Neuronal stem cell (in vitro differentiated cells): ENCODE measurements around the gene ADGRG6.

Source experiments
- DNase-seq: peaks from one replicate; pipeline ENCODE4 v3.0.0-alpha.2; 2013; ENCODE audit warnings: low spot score
- H2AFZ ChIP-seq: one replicate; pipeline ENCODE4 v1.6.1; 2013; ENCODE audit warnings: mild to moderate bottlenecking, low read length, inconsistent platforms
- H2AK5ac ChIP-seq: 2 replicates; pipeline ENCODE4 v1.6.1; 2013; ENCODE audit warnings: low read depth, mild to moderate bottlenecking, inconsistent platforms, low read length, moderate library complexity, mixed read lengths
- H2BK120ac ChIP-seq: 2 replicates; pipeline ENCODE4 v1.6.1; 2013; ENCODE audit warnings: low read depth, mild to moderate bottlenecking, inconsistent platforms, low read length, moderate library complexity, mixed read lengths
- H2BK12ac ChIP-seq: one replicate; pipeline ENCODE4 v1.6.1; 2013; ENCODE audit warnings: low read length, inconsistent platforms
- H2BK15ac ChIP-seq: 2 replicates; pipeline ENCODE4 v1.6.1; 2013; ENCODE audit warnings: mild to moderate bottlenecking, low read length, inconsistent platforms, mixed read lengths
- H2BK5ac ChIP-seq: one replicate; pipeline ENCODE4 v1.6.1; 2013; ENCODE audit warnings: inconsistent platforms, mild to moderate bottlenecking, low read length, moderate library complexity
- H3K14ac ChIP-seq: one replicate; pipeline ENCODE4 v1.6.1; 2013; ENCODE audit warnings: low read length, inconsistent platforms
- H3K18ac ChIP-seq: 2 replicates; pipeline ENCODE4 v1.6.1; 2013; ENCODE audit warnings: low read length, inconsistent platforms
- H3K23ac ChIP-seq: 2 replicates; pipeline ENCODE4 v1.6.1; 2013; ENCODE audit warnings: low read depth, mild to moderate bottlenecking, mixed read lengths, low read length, inconsistent platforms; ENCODE audit not compliant: poor library complexity
- H3K27ac ChIP-seq: replicated peaks from 3 replicates; pipeline ENCODE4 v1.5.1; 2013; ENCODE audit warnings: low read length, inconsistent platforms
- H3K27me3 ChIP-seq, 3 experiments: 2 replicates each; pipeline ENCODE4 v1.6.1; 2013; ENCODE audit warnings: low read length in 3 of 3, mild to moderate bottlenecking in 2 of 3, inconsistent platforms in 1 of 3, low read depth in 1 of 3, mixed read lengths in 1 of 3, moderate library complexity in 1 of 3; ENCODE audit not compliant: control insufficient read depth in 3 of 3, insufficient read depth in 3 of 3
- H3K36me3 ChIP-seq, 2 donors: replicated peaks in 1 of 2; 2 replicates each; pipeline ENCODE4 v1.6.1; 2013; ENCODE audit warnings: low read length in 2 of 2; ENCODE audit not compliant: control insufficient read depth in 2 of 2, insufficient read depth in 2 of 2
- H3K4ac ChIP-seq: 2 replicates; pipeline ENCODE4 v1.6.1; 2013; ENCODE audit warnings: inconsistent platforms, mild to moderate bottlenecking, low read length, moderate library complexity
- H3K4me1 ChIP-seq, 2 donors: 1 replicate in 1 of 2; 2 replicates in 1 of 2; pipeline ENCODE4 v1.6.1; 2013; ENCODE audit warnings: low read length in 2 of 2, low read depth in 1 of 2; ENCODE audit not compliant: control insufficient read depth in 2 of 2, insufficient read depth in 1 of 2
- H3K4me2 ChIP-seq: one replicate; pipeline ENCODE4 v1.6.1; 2013; ENCODE audit warnings: mild to moderate bottlenecking, low read length, inconsistent platforms; ENCODE audit not compliant: insufficient read depth, poor library complexity, severe bottlenecking
- H3K4me3 ChIP-seq, 2 donors: 2 replicates each; pipeline ENCODE4 v1.5.1; 2013; ENCODE audit warnings: low read length in 2 of 2, mild to moderate bottlenecking in 2 of 2, inconsistent platforms in 1 of 2, moderate library complexity in 1 of 2
- H3K79me1 ChIP-seq: one replicate; pipeline ENCODE4 v1.6.1; 2013; ENCODE audit warnings: low read depth, mild to moderate bottlenecking, inconsistent platforms, low read length, moderate library complexity
- H3K9ac ChIP-seq: one replicate; pipeline ENCODE4 v1.6.1; 2013; ENCODE audit warnings: mild to moderate bottlenecking, low read depth, low read length, inconsistent platforms; ENCODE audit not compliant: poor library complexity
- H3K9me3 ChIP-seq, 2 donors: replicated peaks in 1 of 2; 2 replicates each; pipeline versions ENCODE3 to v1.6.1; 2013; ENCODE audit warnings: low read length in 2 of 2, mild to moderate bottlenecking in 2 of 2, inconsistent platforms in 1 of 2, low read depth in 1 of 2, mixed read lengths in 1 of 2, moderate library complexity in 1 of 2; ENCODE audit not compliant: control insufficient read depth in 2 of 2, insufficient read depth in 1 of 2
- H4K8ac ChIP-seq: one replicate; pipeline ENCODE4 v1.6.1; 2013; ENCODE audit warnings: low read depth, mild to moderate bottlenecking, inconsistent platforms, low read length, moderate library complexity
- H4K91ac ChIP-seq: one replicate; pipeline ENCODE4 v1.6.1; 2013; ENCODE audit warnings: low read length, low read depth, mild to moderate bottlenecking, inconsistent platforms; ENCODE audit not compliant: poor library complexity
- WGBS, 2 donors: extraction: QIAGEN DNeasy Blood & Tissue Kit; methylation state at CpG; one replicate each; pipeline ENCODE4 v1.1.7; 2013; ENCODE audit warnings: missing lambda C conversion rate in 2 of 2, mixed read lengths in 1 of 2; ENCODE audit not compliant: insufficient read length in 2 of 2, insufficient replicate concordance in 1 of 2; ENCODE audit errors: extremely low coverage in 2 of 2; 5-methylcytosine and 5-hydroxymethylcytosine counted together

Gene ADGRG6

GRCh38 chr6:142293121-142293520 lies 8.7 kb upstream of the ADGRG6 start:
- DNase-seq: no peak
- H2BK5ac ChIP-seq: no peak overlapping the region
- no peak overlapping the region for H2BK120ac ChIP-seq
- no peak overlapping the region for H2BK15ac ChIP-seq
- no peak overlapping the region for H3K4me3 ChIP-seq
- H3K14ac ChIP-seq: no peak overlapping the region
- no peaks in the 10 kb centered on the region for H3K27me3 ChIP-seq
- no peak overlapping the region for H3K23ac ChIP-seq
- H3K27ac ChIP-seq: no peak overlapping the region
- no peak overlapping the region for H3K18ac ChIP-seq
- no peaks in the 10 kb centered on the region for H3K36me3 ChIP-seq
- H2BK12ac ChIP-seq: no peak overlapping the region
- H4K91ac ChIP-seq: no peak overlapping the region
- no peak overlapping the region for H3K4me2 ChIP-seq
- H2AK5ac ChIP-seq: no peak overlapping the region
- WGBS, 2 donors: no CpG with 5 or more reads among the region's 2 CpGs
- no peak overlapping the region for H2AFZ ChIP-seq
- H3K9ac ChIP-seq: no peak overlapping the region
- peaks cover 0 to 4% of the 10 kb centered on the region in 2 donors for H3K4me1 ChIP-seq
- H3K4ac ChIP-seq: no peak overlapping the region
- no peaks in the 10 kb centered on the region for H3K79me1 ChIP-seq
- H4K8ac ChIP-seq: no peak overlapping the region
- no peaks in the 10 kb centered on the region for H3K9me3 ChIP-seq

- Histone ChIP-seq H3K4me3 (no peak overlapping the region), H3K4me1 (peaks cover 0 to 7% of the 10 kb centered on the region in 2 donors), H3K9ac (no peak overlapping the region), H4K91ac (no peak overlapping the region), H4K8ac (no peak overlapping the region), H2BK5ac (no peak overlapping the region), H3K14ac (no peak overlapping the region), H2BK12ac (no peak overlapping the region), H2AFZ (no peak overlapping the region), H2BK15ac (no peak overlapping the region), H3K27me3 (no peaks in the 10 kb centered on the region), H3K4ac (no peak overlapping the region), H3K4me2 (no peak overlapping the region), H3K36me3 (no peaks in the 10 kb centered on the region), H3K23ac (no peak overlapping the region), H2BK120ac (no peak overlapping the region), H3K9me3 (no peaks in the 10 kb centered on the region), H3K27ac (no peak overlapping the region), H3K79me1 (no peaks in the 10 kb centered on the region), H2AK5ac (no peak overlapping the region), H3K18ac (no peak overlapping the region)
- no peak for DNase-seq
- WGBS, 2 donors: no CpG with 5 or more reads among the region's 1 CpG
Observed at GRCh38 chr6:142294679-142295078, 7.1 kb upstream of the ADGRG6 start.

- Histone ChIP-seq H3K4me2 (no peak overlapping the region), H3K9ac (no peak overlapping the region), H3K4ac (no peak overlapping the region), H3K27me3 (peaks cover 0 to 6% (median 0%) of the 10 kb centered on the region in 3 experiments), H3K9me3 (no peaks in the 10 kb centered on the region), H2BK15ac (no peak overlapping the region), H3K4me3 (no peak overlapping the region), H4K8ac (no peak overlapping the region), H2BK120ac (no peak overlapping the region), H2BK12ac (no peak overlapping the region), H3K14ac (no peak overlapping the region), H4K91ac (no peak overlapping the region), H3K36me3 (no peaks in the 10 kb centered on the region), H3K18ac (no peak overlapping the region), H3K79me1 (no peaks in the 10 kb centered on the region), H3K23ac (no peak overlapping the region), H3K27ac (no peak overlapping the region), H2AK5ac (no peak overlapping the region), H3K4me1 (peaks cover 1 to 7% of the 10 kb centered on the region in 2 donors), H2AFZ (peak overlapping the region; percentile 12), H2BK5ac (no peak overlapping the region)
- no peak for DNase-seq
- no CpG with 5 or more reads among the region's 2 CpGs for WGBS, 2 donors
Observed at GRCh38 chr6:142296975-142297604, 4.7 kb upstream of the ADGRG6 start.

- Histone ChIP-seq H2AFZ (peak overlapping the region; percentile 12), H3K23ac (no peak overlapping the region), H2AK5ac (no peak overlapping the region), H2BK12ac (no peak overlapping the region), H3K4me2 (no peak overlapping the region), H4K91ac (no peak overlapping the region), H3K4ac (no peak overlapping the region), H3K9ac (no peak overlapping the region), H3K79me1 (no peaks in the 10 kb centered on the region), H4K8ac (no peak overlapping the region), H3K27ac (no peak overlapping the region), H3K18ac (no peak overlapping the region), H2BK120ac (no peak overlapping the region), H2BK15ac (no peak overlapping the region), H3K36me3 (no peaks in the 10 kb centered on the region), H3K4me1 (peaks cover 1 to 7% of the 10 kb centered on the region in 2 donors), H3K4me3 (no peak overlapping the region), H3K9me3 (no peaks in the 10 kb centered on the region), H2BK5ac (no peak overlapping the region), H3K27me3 (peaks cover 0 to 12% (median 0%) of the 10 kb centered on the region in 3 experiments), H3K14ac (no peak overlapping the region)
- WGBS, 2 donors: no CpG with 5 or more reads among the region's 3 CpGs
- DNase-seq: no peak
Observed at GRCh38 chr6:142297605-142297995, 4.2 kb upstream of the ADGRG6 start.
